Thoracic aorta (tissue), 2 donors: ENCODE results near the gene SPAG4. TPM values are rescaled to one million over a fixed set of nuclear protein-coding genes. Genes with fewer than 3 reads are reported as not detected.

Experiments used
- ATAC-seq: fragments of 150-250 bp; one replicate; pipeline ENCODE4 v1.8.0; 2017; ENCODE audit warnings: low read depth; ENCODE audit not compliant: insufficient number of reproducible peaks, low FRiP score
- DNase-seq: peaks from one replicate; pipeline ENCODE4 v3.0.0-alpha.2; 2020; ENCODE audit warnings: low spot score
- H3K27ac ChIP-seq, 2 donors: fragments of 200-600 bp; sonication (generic); 1 replicate in 1 of 2; 2 replicates in 1 of 2; pipeline ENCODE4 v1.5.1; 2016; ENCODE audit warnings: mild to moderate bottlenecking in 2 of 2, moderate library complexity in 2 of 2
- H3K27me3 ChIP-seq: fragments of 200-600 bp; sonication (generic); replicated peaks from 2 replicates; pipeline ENCODE4 v1.6.0; 2016; ENCODE audit warnings: mild to moderate bottlenecking; ENCODE audit not compliant: insufficient read depth
- H3K36me3 ChIP-seq: fragments of 200-600 bp; sonication (generic); one replicate; pipeline ENCODE4 v1.5.1; 2016
- H3K4me1 ChIP-seq, 2 donors: fragments of 200-600 bp; sonication (generic); 1 replicate in 1 of 2; 2 replicates in 1 of 2; pipeline versions ENCODE4 v1.5.1 to v1.6.0; 2016; ENCODE audit warnings: low read depth in 2 of 2, mild to moderate bottlenecking in 1 of 2; ENCODE audit not compliant: control insufficient read depth in 1 of 2
- H3K4me3 ChIP-seq: fragments of 200-600 bp; sonication (generic); 2 replicates; pipeline ENCODE4 v1.5.1; 2016; ENCODE audit warnings: mild to moderate bottlenecking
- H3K9me3 ChIP-seq: fragments of 200-600 bp; sonication (generic); 2 replicates; pipeline ENCODE4 v1.5.1; 2016
- CTCF ChIP-seq: fragments of 200-600 bp; sonication (generic); IDR thresholded peaks from one replicate; pipeline ENCODE4 v1.5.1; 2019; ENCODE audit warnings: antibody characterized with exemption
- total RNA-seq, 2 donors: library from RNA; depleted of rRNA; stranded (reverse); fragments of >200 nt; gene quantifications; one replicate each; pipeline versions ENCODE4 v1.1.0 to v1.2.3, GENCODE V29; 2016

Gene SPAG4
- total RNA-seq: 1 to 10 TPM in 1 of 2 donors, not detected in 1; 1.5 TPM

GRCh38 chr20:35615667-35616464 is at the start of gene SPAG4:
Gene SPAG4, plus strand, starts transcription at chr20:35615829. Its CDS starts 175 bp downstream, at chr20:35616004.
- no peak for TF ChIP-seq CTCF
- Histone ChIP-seq H3K9me3 (no peaks in the 10 kb centered on the region), H3K27ac (peak within 1 kb of the TSS; percentile 83 to 84), H3K4me1 (peaks cover 11 to 32% of the 10 kb centered on the region in 2 donors), H3K4me3 (peak within 1 kb of the TSS; percentile 75), H3K27me3 (no peaks in the 10 kb centered on the region), H3K36me3 (no peaks in the 10 kb centered on the region)
- DNase-seq (no peak), ATAC-seq (peak; percentile 85)

DNA sequence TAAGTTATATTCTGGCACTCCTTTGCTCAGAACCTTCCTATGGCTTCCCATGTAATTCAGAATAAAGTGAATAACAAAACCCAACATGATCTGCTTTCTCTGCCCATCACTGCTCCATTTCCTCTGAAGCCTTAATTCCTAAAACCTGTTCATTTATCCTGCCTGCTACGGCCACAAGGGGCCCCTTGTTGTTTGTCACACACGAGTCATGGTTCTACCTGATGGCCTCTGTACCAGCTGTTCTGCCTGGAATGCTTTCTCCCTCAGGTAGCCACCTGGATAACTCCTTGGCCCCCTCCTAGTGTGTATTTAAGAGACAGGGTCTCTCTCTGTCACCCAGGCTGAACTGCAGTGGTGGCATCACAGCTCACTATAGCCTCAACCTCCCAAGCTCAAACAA is 47.0 kb upstream of the SPAG4 start:
- no peaks in the 10 kb centered on the region for H3K36me3 ChIP-seq
- no peak overlapping the region for H3K27ac ChIP-seq
- TF ChIP-seq CTCF: no peak
- no peaks in the 10 kb centered on the region for H3K27me3 ChIP-seq
- ATAC-seq (no peak), DNase-seq (no peak)
- no peaks in the 10 kb centered on the region for H3K4me1 ChIP-seq
- H3K4me3 ChIP-seq: no peak overlapping the region
- peaks cover 5% of the 10 kb centered on the region for H3K9me3 ChIP-seq

DNA sequence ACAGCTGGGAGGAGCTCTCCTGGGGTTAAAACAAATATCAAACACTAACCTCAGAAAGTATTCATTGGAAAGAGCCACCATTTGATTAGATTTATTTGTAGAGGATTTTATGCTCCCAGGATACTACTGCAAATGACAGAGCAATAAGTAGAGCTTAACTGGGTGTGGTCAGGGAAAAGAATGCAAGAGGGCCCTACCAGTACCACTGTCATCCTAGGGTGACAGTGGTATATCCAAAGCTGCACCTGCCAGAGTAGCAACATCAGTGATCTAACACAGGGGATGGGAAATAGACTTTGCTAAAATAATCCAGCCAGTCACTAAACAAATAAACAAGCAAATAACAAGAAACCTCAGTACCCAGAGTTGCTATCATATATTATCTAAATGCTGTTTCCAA is 44.1 kb upstream of the SPAG4 start:
- ATAC-seq: no peak
- TF ChIP-seq CTCF: no peak
- Histone ChIP-seq H3K4me1 (no peaks in the 10 kb centered on the region), H3K27ac (no peak overlapping the region), H3K27me3 (no peaks in the 10 kb centered on the region), H3K9me3 (peaks cover 5% of the 10 kb centered on the region), H3K36me3 (no peaks in the 10 kb centered on the region), H3K4me3 (no peak overlapping the region)
- no peak for DNase-seq

GRCh38 chr20:35572838-35573237 is 42.8 kb upstream of the SPAG4 start:
- Histone ChIP-seq H3K4me3 (no peak overlapping the region), H3K4me1 (no peaks in the 10 kb centered on the region), H3K36me3 (no peaks in the 10 kb centered on the region), H3K27ac (no peak overlapping the region), H3K27me3 (no peaks in the 10 kb centered on the region), H3K9me3 (peaks cover 5% of the 10 kb centered on the region)
- no peak for ATAC-seq
- DNase-seq: no peak
- TF ChIP-seq CTCF: no peak

DNA sequence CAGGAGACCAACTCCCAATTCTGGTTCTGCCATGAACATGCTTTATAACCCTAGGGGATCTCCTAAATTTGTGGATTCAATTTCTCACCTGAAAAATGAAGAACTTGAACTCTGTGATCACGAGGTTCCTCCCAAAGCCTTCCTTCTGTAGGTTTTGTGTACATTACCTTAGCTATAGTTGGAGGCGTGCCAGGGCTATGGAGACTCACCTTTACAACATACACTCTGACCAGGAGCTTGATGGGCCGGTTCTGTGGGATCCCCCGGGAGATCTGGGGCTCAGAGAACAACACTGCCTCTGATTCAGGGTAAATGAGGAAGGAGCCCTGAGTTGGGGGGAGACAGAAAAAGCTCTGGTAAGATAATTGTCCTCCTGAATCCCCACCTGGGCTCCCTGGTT is 39.7 kb upstream of the SPAG4 start:
- ATAC-seq: no peak
- TF ChIP-seq CTCF: no peak
- DNase-seq: no peak
- H3K9me3 ChIP-seq: peaks cover 5% of the 10 kb centered on the region
- no peaks in the 10 kb centered on the region for H3K36me3 ChIP-seq
- no peaks in the 10 kb centered on the region for H3K27me3 ChIP-seq
- H3K27ac ChIP-seq: no peak overlapping the region
- H3K4me3 ChIP-seq: no peak overlapping the region
- no peaks in the 10 kb centered on the region for H3K4me1 ChIP-seq
